GM10266 (cell line): ENCODE measurements around the gene HNF1A.

Experiments
- DNase-seq: peaks from one replicate; pipeline ENCODE4 v3.0.0; 2012; ENCODE audit errors: extremely low spot score
- CTCF ChIP-seq: IDR thresholded peaks from 2 replicates; pipeline ENCODE4 v1.5.1; 2012; ENCODE audit warnings: mild to moderate bottlenecking, low read depth; ENCODE audit not compliant: control insufficient read depth, insufficient read depth; ENCODE audit errors: missing control alignments

Gene HNF1A

DNA sequence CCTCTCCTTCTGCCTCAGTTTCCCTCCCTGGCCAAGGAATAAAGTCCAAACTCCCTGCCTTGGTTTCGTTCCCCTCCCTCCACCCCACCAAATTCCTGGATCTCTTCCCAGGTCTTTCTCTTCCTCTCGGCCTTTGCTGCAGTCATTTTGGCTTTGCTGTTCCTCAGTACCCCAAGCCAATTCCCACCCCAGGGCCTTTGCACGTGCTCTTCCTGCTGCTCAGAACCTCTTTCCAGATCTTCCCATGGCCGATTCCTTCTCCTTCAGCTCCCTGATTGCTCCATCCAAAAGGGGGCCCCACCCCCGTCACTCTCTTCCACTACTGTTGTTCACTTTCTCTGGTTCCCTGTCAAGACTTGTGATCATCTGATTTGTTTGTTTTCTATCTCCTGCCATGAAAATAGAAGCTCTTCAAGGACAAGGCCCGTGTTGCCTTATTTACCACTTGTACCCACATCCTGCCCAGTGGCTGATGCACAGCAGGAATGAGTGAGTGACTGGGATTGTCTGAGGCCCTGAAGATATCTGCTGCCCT is 3.1 kb downstream of the HNF1A start:
- no peak for DNase-seq
- no peak for TF ChIP-seq CTCF

DNA sequence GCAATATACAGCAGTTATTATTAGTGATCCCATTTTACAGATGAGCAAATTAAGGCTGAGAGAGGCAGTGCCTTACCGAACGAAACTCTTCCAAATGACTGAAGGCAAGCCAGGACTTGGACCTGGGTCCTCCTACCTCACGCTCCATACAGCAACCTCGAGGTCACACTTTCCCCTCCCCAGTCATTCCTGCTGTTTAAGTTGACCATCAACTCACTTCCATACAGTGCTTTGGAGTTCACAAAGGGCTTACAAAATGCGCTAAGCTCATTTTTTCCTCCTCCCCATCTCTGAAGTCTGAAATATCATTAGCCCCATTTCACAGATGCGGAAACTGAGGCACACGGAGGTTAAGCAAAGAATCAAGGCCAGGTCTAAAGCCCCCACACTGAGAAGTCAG is 4.3 kb downstream of the HNF1A start:
- no peak for DNase-seq
- no peak for TF ChIP-seq CTCF

- TF ChIP-seq CTCF, result no peak
- DNase-seq, result no peak
Observed at GRCh38 chr12:120983759-120984158, 5.4 kb downstream of the HNF1A start.

- no peak for DNase-seq
- TF ChIP-seq CTCF, result no peak
Observed at GRCh38 chr12:120984351-120984898, 6.1 kb downstream of the HNF1A start.

DNA sequence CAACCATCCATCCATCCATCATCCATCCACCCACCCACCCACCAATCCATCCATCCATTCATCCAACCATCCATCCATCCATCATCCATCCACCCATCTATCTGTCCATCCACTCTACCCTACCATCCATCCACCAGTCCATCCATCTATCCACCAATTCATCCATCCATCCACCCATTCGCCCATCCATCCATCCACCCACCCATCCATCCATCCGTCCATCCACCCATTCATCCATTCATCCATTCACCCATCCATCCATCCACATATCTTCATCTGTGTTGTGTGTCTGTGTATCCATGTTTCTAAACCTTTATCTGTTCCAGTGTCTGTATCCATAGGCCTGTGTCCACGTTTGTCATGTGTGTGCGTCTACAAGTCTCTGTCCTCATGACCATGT is 9.9 kb downstream of the HNF1A start:
- no peak for DNase-seq
- TF ChIP-seq CTCF, result no peak

GRCh38 chr12:120988658-120989057 is 10.3 kb downstream of the HNF1A start:
- DNase-seq, result no peak
- no peak for TF ChIP-seq CTCF

- DNase-seq, result no peak
- no peak for TF ChIP-seq CTCF
Observed at GRCh38 chr12:120989687-120990086, 11.3 kb downstream of the HNF1A start.
